ENCODE measurements around the gene KIAA0586. TPM values are rescaled to one million over a fixed set of nuclear protein-coding genes. Genes with fewer than 3 reads are reported as not detected.

Gene KIAA0586
- total and polyA plus RNA-seq, 9 of the 15 experiments (the other 6 are each of a cell fraction or from before 2014, with no cell fraction given): 11.2 to 30.9 (median 22.6) TPM

- no peak for FAIRE-seq
- in situ Hi-C loops (cut with MboI): no loop called here
Measured at GRCh38 chr14:58517592-58517991, 90.1 kb downstream of the KIAA0586 start.

More at GRCh38 chr14:58517592-58517991, 90.1 kb downstream of the KIAA0586 start:
- Histone ChIP-seq H3K9me1 (ENCODE audit: control insufficient read depth, insufficient read depth, low read length) (no peaks in the 10 kb centered on the region), H3K4me1 (replicated peaks in 1 of 2; ENCODE audit: control insufficient read depth in 2 of 2, insufficient read depth in 2 of 2, low read length in 2 of 2) (no peaks in the 10 kb centered on the region), H3K9ac (ENCODE audit: insufficient read depth in 1 of 2, low read depth in 2 of 2, low read length in 2 of 2) (no peak overlapping the region), H4K20me1 (replicated peaks; ENCODE audit: control insufficient read depth, insufficient read depth, low read length) (no peaks in the 10 kb centered on the region), H3K27me3 (ENCODE audit: control insufficient read depth in 2 of 2, insufficient read depth in 2 of 2, low read length in 2 of 2) (no peaks in the 10 kb centered on the region), H3K9me3 (replicated peaks; ENCODE audit: control insufficient read depth, insufficient read depth, low read depth, low read length) (no peaks in the 10 kb centered on the region), H3K4me2 (ENCODE audit: insufficient read depth, low read length) (no peak overlapping the region), H3K79me2 (ENCODE audit: control insufficient read depth, insufficient read depth, low read length) (no peaks in the 10 kb centered on the region), H3K36me3 (ENCODE audit: control insufficient read depth, insufficient read depth, low read length) (0 out of 3 replicates have a peak, but pooled peaks cover 8% of the 10 kb centered on the region), H3K27ac (ENCODE audit: extremely low read depth, low read depth, low read length) (no peak overlapping the region), H2AFZ (ENCODE audit: low read depth, low read length) (no peak overlapping the region), H3K4me3 (no peak overlapping the region)
- POLR2A ChIA-PET: no interaction called here
- ATAC-seq (no peak), DNase-seq (ENCODE audit: extremely low read depth in 1 of 4, low spot score in 3 of 4) (no peak)
- CTCF ChIA-PET (ENCODE audit: low intra/inter-chr PET ratio): no interaction called here
- intact Hi-C loops (cut with micrococcal nuclease): no loop called here
- WGBS (ENCODE audit: insufficient coverage, low coverage, missing lambda C conversion rate): 89% methylated on average over 1 of the region's 1 CpG
- TF ChIP-seq MCM7 (IDR thresholded peaks at IDR 0.05) (no peak), THRB (CRISPR knock-in tag; conservative IDR thresholded peaks at IDR 0.05) (no peak), POLR2A (conservative IDR thresholded peaks at IDR 0.05) (no peak), HES1 (IDR thresholded peaks at IDR 0.05; ENCODE audit: low read depth) (no peak), ZNF24 (IDR thresholded peaks at IDR 0.05) (peak; percentile 36; the same call in 1 of the 2 replicates), RBM25 (IDR thresholded peaks at IDR 0.05; ENCODE audit: low read depth, low read length, severe bottlenecking) (peak; percentile 37), ZNF146 (CRISPR knock-in tag; IDR thresholded peaks at IDR 0.05; ENCODE audit: unreplicated experiment) (peak; percentile 62), DLX4 (CRISPR knock-in tag; IDR thresholded peaks at IDR 0.05) (no peak)
- no TSS peak for BruUV-seq (replicated peaks)
